H1 (cell line): ENCODE data around the gene CNPY4. TPM values are rescaled to one million over a fixed set of nuclear protein-coding genes. Genes with fewer than 3 reads are reported as not detected.

Experiments used
- CTCF ChIA-PET: fragments of 300-600 bp; sonication (Branson Sonifier 250); formaldehyde crosslinking; loops from one replicate; lab custom pipeline; 2021; ENCODE audit not compliant: partially characterized antibody; lab: Charles Lee
- POLR2A ChIA-PET: fragments of 300-600 bp; sonication (Branson Sonifier 250); formaldehyde crosslinking; loops from one replicate; lab custom pipeline; 2021; ENCODE audit warnings: inconsistent platforms; ENCODE audit not compliant: partially characterized antibody; lab: Charles Lee
- DNase-seq, 2 experiments: peaks; one replicate each; pipeline versions ENCODE4 v3.0.0 to v3.0.0-alpha.2; 2010 to 2022; ENCODE audit warnings: low spot score in 2 of 2, low read depth in 1 of 2, mixed read lengths in 1 of 2
- FAIRE-seq: peaks from 2 replicates; lab custom pipeline; 2011; peaks lifted over from hg19 to GRCh38; lab: Jason Lieb, UNC
- H2AFZ ChIP-seq: 2 replicates; pipeline ENCODE4 v1.8.1; 2012; ENCODE audit warnings: low read length, inconsistent platforms
- H2AK5ac ChIP-seq: 2 replicates; pipeline ENCODE4 v1.6.1; 2013; ENCODE audit warnings: low read depth, low read length
- H2BK120ac ChIP-seq: replicated peaks from 2 replicates; pipeline ENCODE3; 2013; ENCODE audit warnings: low read depth, low read length, inconsistent platforms
- H2BK12ac ChIP-seq: 2 replicates; pipeline ENCODE4 v1.6.1; 2013; ENCODE audit warnings: low read depth, low read length
- H2BK15ac ChIP-seq: 2 replicates; pipeline ENCODE4 v1.6.1; 2013; ENCODE audit warnings: low read length
- H2BK20ac ChIP-seq: 2 replicates; pipeline ENCODE4 v1.6.1; 2013; ENCODE audit warnings: low read length
- H2BK5ac ChIP-seq: 2 replicates; pipeline ENCODE4 v1.6.1; 2013; ENCODE audit warnings: low read depth, low read length
- H3K14ac ChIP-seq: 2 replicates; pipeline ENCODE4 v1.6.1; 2013; ENCODE audit warnings: inconsistent platforms; ENCODE audit not compliant: insufficient read length
- H3K18ac ChIP-seq: 2 replicates; pipeline ENCODE4 v1.6.1; 2013; ENCODE audit warnings: low read length; ENCODE audit errors: extremely low read depth
- H3K23ac ChIP-seq: 2 replicates; pipeline ENCODE4 v1.6.1; 2013; ENCODE audit warnings: inconsistent platforms; ENCODE audit not compliant: insufficient read length
- H3K23me2 ChIP-seq: 2 replicates; pipeline ENCODE4 v1.6.1; 2013; ENCODE audit warnings: low read depth, low read length
- H3K27ac ChIP-seq: 2 replicates; pipeline ENCODE4 v1.6.1; 2011; ENCODE audit warnings: low read depth, low read length, inconsistent platforms
- H3K27me3 ChIP-seq, 4 experiments: replicated peaks in 1 of 4; 1 replicate in 1 of 4; 2 replicates in 3 of 4; pipeline versions ENCODE4 v1.6.1 to v1.8.1; 2011 to 2013; ENCODE audit warnings: low read length in 3 of 4, mild to moderate bottlenecking in 3 of 4, inconsistent platforms in 2 of 4, mixed read lengths in 2 of 4, moderate library complexity in 1 of 4; ENCODE audit not compliant: control insufficient read depth in 3 of 4, insufficient read depth in 3 of 4; ENCODE audit errors: extremely low read depth in 1 of 4
- H3K36me3 ChIP-seq, 4 experiments: 2 replicates each; pipeline versions ENCODE4 v1.6.1 to v1.8.1; 2011 to 2013; ENCODE audit warnings: mild to moderate bottlenecking in 4 of 4, low read length in 3 of 4, moderate library complexity in 2 of 4, control low read depth in 1 of 4, inconsistent platforms in 1 of 4; ENCODE audit not compliant: insufficient read depth in 4 of 4, control insufficient read depth in 2 of 4
- H3K4ac ChIP-seq: replicated peaks from 2 replicates; pipeline ENCODE3; 2013; ENCODE audit warnings: low read length, low read depth, mixed read lengths, inconsistent platforms; ENCODE audit not compliant: insufficient read length
- H3K4me1 ChIP-seq, 4 experiments: replicated peaks in 1 of 4; 1 replicate in 1 of 4; 2 replicates in 3 of 4; pipeline versions ENCODE4 v1.6.1 to v1.8.1; 2011 to 2013; ENCODE audit warnings: low read length in 3 of 4, inconsistent platforms in 2 of 4, mixed read lengths in 1 of 4; ENCODE audit not compliant: insufficient read depth in 4 of 4, control insufficient read depth in 3 of 4
- H3K4me2 ChIP-seq, 2 experiments: 2 replicates each; pipeline versions ENCODE4 v1.6.1 to v1.8.1; 2011 to 2013; ENCODE audit warnings: low read depth in 2 of 2, low read length in 2 of 2, control low read depth in 1 of 2, inconsistent platforms in 1 of 2, mild to moderate bottlenecking in 1 of 2; ENCODE audit not compliant: insufficient read depth in 1 of 2
- H3K4me3 ChIP-seq, 4 experiments: fragments of 200-600, 300-600 bp in 1 of 4; sonication (generic), shearing (Covaris generic), sonication (Bioruptor Twin) in 1 of 4; 2 replicates each; pipeline versions ENCODE4 v1.5.1 to v1.8.1; 2011 to 2016; ENCODE audit warnings: low read length in 4 of 4, low read depth in 3 of 4, control low read depth in 2 of 4, inconsistent platforms in 2 of 4, mild to moderate bottlenecking in 2 of 4, mixed read lengths in 1 of 4, moderate library complexity in 1 of 4; ENCODE audit not compliant: insufficient read depth in 2 of 4; ENCODE audit errors: extremely low read depth in 1 of 4
- H3K56ac ChIP-seq: replicated peaks from 2 replicates; pipeline ENCODE3; 2013; ENCODE audit warnings: low read depth, mild to moderate bottlenecking, mixed read lengths, low read length, inconsistent platforms; ENCODE audit not compliant: insufficient read length
- H3K79me1 ChIP-seq: 2 replicates; pipeline ENCODE4 v1.6.1; 2013; ENCODE audit warnings: low read depth, low read length, control low read depth
- H3K79me2 ChIP-seq, 2 experiments: 2 replicates each; pipeline versions ENCODE4 v1.6.1 to v1.8.1; 2012 to 2013; ENCODE audit warnings: low read length in 2 of 2, mild to moderate bottlenecking in 2 of 2, inconsistent platforms in 1 of 2; ENCODE audit not compliant: insufficient read depth in 2 of 2, control insufficient read depth in 1 of 2
- H3K9ac ChIP-seq, 4 experiments: replicated peaks in 1 of 4; 1 replicate in 1 of 4; 2 replicates in 3 of 4; pipeline versions ENCODE4 v1.6.1 to v1.8.1; 2011 to 2013; ENCODE audit warnings: low read depth in 3 of 4, low read length in 3 of 4, control low read depth in 2 of 4, mild to moderate bottlenecking in 2 of 4, moderate library complexity in 2 of 4, inconsistent platforms in 1 of 4; ENCODE audit errors: extremely low read depth in 1 of 4
- H3K9me3 ChIP-seq, 2 experiments: 2 replicates each; pipeline versions ENCODE4 v1.6.1 to v1.8.1; 2012 to 2013; ENCODE audit warnings: mild to moderate bottlenecking in 2 of 2, moderate library complexity in 2 of 2, control low read depth in 1 of 2, inconsistent platforms in 1 of 2, low read depth in 1 of 2, low read length in 1 of 2, mixed read lengths in 1 of 2; ENCODE audit not compliant: insufficient read depth in 2 of 2
- H4K20me1 ChIP-seq, 2 experiments: replicated peaks in 1 of 2; 2 replicates each; pipeline versions ENCODE3 to v1.8.1; 2011 to 2013; ENCODE audit warnings: inconsistent platforms in 2 of 2, low read length in 2 of 2, mild to moderate bottlenecking in 1 of 2; ENCODE audit not compliant: insufficient read depth in 2 of 2, control insufficient read depth in 1 of 2
- H4K5ac ChIP-seq: 2 replicates; pipeline ENCODE4 v1.6.1; 2013; ENCODE audit warnings: low read length, low read depth, mixed read lengths, inconsistent platforms; ENCODE audit not compliant: insufficient read length
- H4K8ac ChIP-seq: 2 replicates; pipeline ENCODE4 v1.8.0; 2013; ENCODE audit warnings: mild to moderate bottlenecking, moderate library complexity, low read length, inconsistent platforms; ENCODE audit not compliant: insufficient read depth; ENCODE audit errors: extremely low read depth
- H4K91ac ChIP-seq: replicated peaks from 2 replicates; pipeline ENCODE3; 2013; ENCODE audit warnings: low read length, mixed read lengths, inconsistent platforms; ENCODE audit not compliant: insufficient read length
- BCL11A ChIP-seq, 2 experiments: IDR thresholded peaks; one replicate each; pipeline ENCODE4 v1.6.1; 2011; ENCODE audit warnings: low read depth in 2 of 2, low read length in 2 of 2, mild to moderate bottlenecking in 2 of 2
- CTCF ChIP-seq, 3 experiments: IDR thresholded peaks; 1 replicate in 2 of 3; 2 replicates in 1 of 3; pipeline versions ENCODE4 v1.5.1 to v1.6.1; 2011; ENCODE audit warnings: low read length in 3 of 3, mild to moderate bottlenecking in 3 of 3, inconsistent platforms in 2 of 3, low read depth in 1 of 3, moderate library complexity in 1 of 3; ENCODE audit not compliant: insufficient read depth in 1 of 3; ENCODE audit errors: control extremely low read depth in 1 of 3
- POLR2A ChIP-seq, 2 experiments: IDR thresholded peaks; 1 replicate in 1 of 2; 2 replicates in 1 of 2; pipeline ENCODE4 v1.6.1; 2011; ENCODE audit warnings: low read depth in 2 of 2, low read length in 2 of 2, mild to moderate bottlenecking in 2 of 2; ENCODE audit errors: control extremely low read depth in 1 of 2
- RBBP5 ChIP-seq: IDR thresholded peaks from 2 replicates; pipeline ENCODE4 v1.7.1; 2012; ENCODE audit warnings: low read depth, mild to moderate bottlenecking, inconsistent platforms, low read length, moderate library complexity, borderline replicate concordance
- RFX5 ChIP-seq: IDR thresholded peaks from 2 replicates; pipeline ENCODE4 v1.6.1; 2011; ENCODE audit warnings: low read depth, low read length, improper control_type of control experiment, borderline replicate concordance
- SP4 ChIP-seq: IDR thresholded peaks from 2 replicates; pipeline ENCODE4 v1.6.1; 2012; ENCODE audit warnings: low read length, inconsistent platforms
- TAF7 ChIP-seq: optimal IDR thresholded peaks from 2 replicates; pipeline ENCODE3; 2011; ENCODE audit warnings: low read depth, mild to moderate bottlenecking, inconsistent platforms, low read length, moderate library complexity, borderline replicate concordance
- ZNF274 ChIP-seq: IDR thresholded peaks from 2 replicates; pipeline ENCODE4 v1.7.0; 2012; ENCODE audit warnings: low read length, borderline replicate concordance; ENCODE audit errors: extremely low read depth
- WGBS, 2 experiments: shearing (Covaris generic) in 1 of 2; methylation state at CpG; one replicate each; pipeline versions ENCODE4 v1.1.6 to v1.1.7; 2013 to 2015; ENCODE audit warnings: low lambda C conversion rate in 2 of 2, mixed read lengths in 2 of 2, inconsistent platforms in 1 of 2, low coverage in 1 of 2, missing lambda C conversion rate in 1 of 2; ENCODE audit not compliant: insufficient replicate concordance in 2 of 2, insufficient coverage in 1 of 2, insufficient read length in 1 of 2; ENCODE audit errors: extremely low coverage in 1 of 2, missing lambda C conversion rate in 1 of 2; 5-methylcytosine and 5-hydroxymethylcytosine counted together
- polyA plus RNA-seq, 7 experiments: library from polyadenylated mRNA; depleted of rRNA in 3 of 7; stranded (reverse) in 5 of 7; unstranded in 2 of 7; fragments of >200 nt in 5 of 7; fragments of 200-250 nt in 2 of 7; gene quantifications; 1 replicate in 5 of 7; 2 replicates in 1 of 7; 4 replicates in 1 of 7; pipeline versions ENCODE4 v1.2.1 to v1.2.3, GENCODE V29; 2011 to 2013; ENCODE audit warnings: missing spikeins in 2 of 7, mixed read lengths in 2 of 7
- total RNA-seq: library from RNA; stranded (reverse); fragmentation: NEBNext Ultra II Directional; extraction: Animal tissue kit (Norgen Biotek cat#: 25700); gene quantifications from 2 replicates; pipeline ENCODE4 v1.2.1, GENCODE V29; 2021
- TF ChIP-seq, protein P1 (sequence below): IDR thresholded peaks from 2 replicates; pipeline ENCODE4 v1.6.1; 2011; ENCODE audit warnings: low read length, improper control_type of control experiment

Gene CNPY4
- total and polyA plus RNA-seq, 2 of the 8 experiments (the other 6 are each of a cell fraction or from before 2014, with no cell fraction given) = 10.2 to 15.3 TPM

- Histone ChIP-seq H3K4me3 (no peak overlapping the region), H2AK5ac (no peak overlapping the region), H3K9ac (no peak overlapping the region), H4K91ac (no peak overlapping the region), H3K14ac (no peak overlapping the region), H2BK120ac (no peak overlapping the region), H2BK15ac (no peak overlapping the region), H3K23ac (no peak overlapping the region), H4K8ac (no peak overlapping the region), H3K79me1 (no peaks in the 10 kb centered on the region; the same call in 1 of the 2 replicates), H3K27me3 (no peaks in the 10 kb centered on the region), H4K5ac (no peak overlapping the region), H2BK12ac (no peak overlapping the region), H2BK20ac (no peak overlapping the region), H3K23me2 (no peaks in the 10 kb centered on the region), H3K18ac (no peak overlapping the region), H2AFZ (no peak overlapping the region), H4K20me1 (peaks cover 5% of the 10 kb centered on the region in 2 experiments), H3K4me2 (no peak overlapping the region), H2BK5ac (no peak overlapping the region), H3K79me2 (peaks cover 0 to 12% of the 10 kb centered on the region in 2 experiments; a peak in 1 of 4 replicates), H3K36me3 (peaks cover 9 to 40% (median 31%) of the 10 kb centered on the region in 4 experiments; a peak in 7 of 8 replicates), H3K27ac (no peak overlapping the region), H3K4me1 (no peaks in the 10 kb centered on the region; a peak in 2 of 7 replicates), H3K56ac (no peak overlapping the region), H3K4ac (no peak overlapping the region), H3K9me3 (no peaks in the 10 kb centered on the region)
- DNase-seq (no peak), FAIRE-seq (no peak)
- ChIA-PET POLR2A (interaction anchor here (0.6 to 20.0 kb wide), 5 partner anchors 12 to 62 kb away, joined by 3 to 722 read pairs (median 5); partner anchors contain the start of genes CNPY4, COPS6, GAL3ST4 and MBLAC1), CTCF (interaction anchor here (1.0 to 2.1 kb wide), 3 partner anchors 25 to 115 kb away, joined by 3 to 5 read pairs (median 3); no protein-coding TSS in a partner anchor)
- 96% methylated on average over 4 of the region's 4 CpGs; no CpG with 5 or more reads in 1 of the 2 experiments for WGBS, 2 experiments
- no peak for TF ChIP-seq TAF7
- TF ChIP-seq, protein P1, sequence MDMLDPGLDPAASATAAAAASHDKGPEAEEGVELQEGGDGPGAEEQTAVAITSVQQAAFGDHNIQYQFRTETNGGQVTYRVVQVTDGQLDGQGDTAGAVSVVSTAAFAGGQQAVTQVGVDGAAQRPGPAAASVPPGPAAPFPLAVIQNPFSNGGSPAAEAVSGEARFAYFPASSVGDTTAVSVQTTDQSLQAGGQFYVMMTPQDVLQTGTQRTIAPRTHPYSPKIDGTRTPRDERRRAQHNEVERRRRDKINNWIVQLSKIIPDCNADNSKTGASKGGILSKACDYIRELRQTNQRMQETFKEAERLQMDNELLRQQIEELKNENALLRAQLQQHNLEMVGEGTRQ = no peak
- TF ChIP-seq CTCF (IDR thresholded peaks at IDR 0.05; ENCODE audit: control extremely low read depth in 1 of 3, insufficient read depth in 1 of 3, low read depth in 1 of 3, low read length in 3 of 3) = no peak
- TF ChIP-seq RFX5 = no peak
- TF ChIP-seq SP4 = no peak
- TF ChIP-seq POLR2A (IDR thresholded peaks at IDR 0.05; ENCODE audit: control extremely low read depth in 1 of 2, low read depth in 2 of 2, low read length in 2 of 2) = no peak
- TF ChIP-seq RBBP5 = no peak
- TF ChIP-seq BCL11A (IDR thresholded peaks at IDR 0.05; ENCODE audit: low read depth in 2 of 2, low read length in 2 of 2) = no peak
- TF ChIP-seq ZNF274 = no peak
These were observed 13.9 kb upstream of the CNPY4 start for GRCh38 chr7:100105534-100105933.
